K562 (cell line): Measurements from ENCODE around the gene RDH5. TPM values are rescaled to one million over a fixed set of nuclear protein-coding genes. Genes with fewer than 3 reads are reported as not detected.

Source experiments
- BCLAF1 ChIP-seq, 2 experiments: fragments of 450-650 bp in 1 of 2; IDR thresholded peaks; 2 replicates each; pipeline ENCODE4 v1.6.1; 2011 to 2017; ENCODE audit warnings: low read depth in 2 of 2, antibody characterized with exemption in 1 of 2, borderline replicate concordance in 1 of 2, low read length in 1 of 2, mild to moderate bottlenecking in 1 of 2, mixed read lengths in 1 of 2; ENCODE audit not compliant: control insufficient read depth in 1 of 2
- ELF2 ChIP-seq: fragments of 250-450 bp; sonication (Bioruptor Pico); IDR thresholded peaks from 2 replicates; pipeline ENCODE4 v1.5.0; 2021; ENCODE audit warnings: mild to moderate bottlenecking
- ELK3 ChIP-seq: fragments of 450-650 bp; formaldehyde crosslinking; IDR thresholded peaks from 2 replicates; pipeline ENCODE4 v1.4.0; 2020; ENCODE audit warnings: mild to moderate bottlenecking
- HMG20A ChIP-seq: fragments of 450-650 bp; formaldehyde crosslinking; conservative IDR thresholded peaks from 2 replicates; pipeline ENCODE4 v1.4.0; 2020; ENCODE audit warnings: mild to moderate bottlenecking, mixed read lengths
- JUNB ChIP-seq: fragments of 450-650 bp; formaldehyde crosslinking; conservative IDR thresholded peaks from 2 replicates; pipeline ENCODE4 v1.4.0; 2020; ENCODE audit warnings: mild to moderate bottlenecking
- MBD1 ChIP-seq: fragments of 250-450 bp; sonication (Bioruptor Pico); IDR thresholded peaks from 2 replicates; pipeline ENCODE4 v1.8.0; 2022; ENCODE audit warnings: inconsistent platforms
- MED1 ChIP-seq: sonication (generic); formaldehyde crosslinking; IDR thresholded peaks from 2 replicates; pipeline ENCODE4 v1.8.1; 2023; ENCODE audit warnings: missing genetic modification reagents, borderline replicate concordance
- MYC ChIP-seq, 2 experiments: fragments of 250-450 bp in 1 of 2; sonication (Bioruptor Pico) in 1 of 2; IDR thresholded peaks; 2 replicates each; pipeline versions ENCODE4 v1.5.1 to v1.6.1; 2012 to 2021; ENCODE audit warnings: low read depth in 2 of 2, borderline replicate concordance in 1 of 2, improper control_type of control experiment in 1 of 2, low read length in 1 of 2, mild to moderate bottlenecking in 1 of 2, moderate library complexity in 1 of 2
- REST ChIP-seq, 2 experiments: fragments of 450-650 bp; formaldehyde crosslinking in 1 of 2; IDR thresholded peaks; 2 replicates each; pipeline versions ENCODE4 v1.4.0 to v1.6.1; 2014 to 2020; ENCODE audit warnings: mild to moderate bottlenecking in 2 of 2, borderline replicate concordance in 1 of 2, low read depth in 1 of 2
- TARDBP ChIP-seq: fragments of 450-650 bp; IDR thresholded peaks from 2 replicates; pipeline ENCODE4 v1.6.1; 2016
- ZNF695 ChIP-seq: fragments of 450-650 bp; formaldehyde crosslinking; IDR thresholded peaks from 2 replicates; pipeline ENCODE4 v1.4.0; 2020; ENCODE audit warnings: mild to moderate bottlenecking, moderate library complexity
- polyA plus RNA-seq, 8 experiments: library from polyadenylated mRNA; depleted of rRNA in 4 of 8; stranded (reverse) in 5 of 8; unstranded in 3 of 8; fragments of >200 nt; fragmentation: Nextera tagmentation in 2 of 8; fragmentation: Illumina TruSeq in 1 of 8; extraction: Ambion mirVana in 2 of 8; extraction: Trizol in 1 of 8; gene quantifications; 2 replicates each; pipeline versions ENCODE4 v1.2.1 to v1.2.3, GENCODE V29; 2011 to 2014; ENCODE audit warnings: inconsistent platforms in 1 of 8, missing spikeins in 1 of 8
- total RNA-seq, 7 experiments: library from RNA; depleted of rRNA in 6 of 7; stranded (reverse); fragments of >200 nt in 6 of 7; fragmentation: Illumina TruSeq in 2 of 7; extraction: Trizol in 2 of 7; gene quantifications; 2 replicates each; pipeline versions ENCODE4 v1.2.1 to v1.2.3, GENCODE V29; 2011 to 2021; ENCODE audit warnings: low replicate concordance in 1 of 7

The RDH5 gene
- total and polyA plus RNA-seq, 9 of the 15 experiments (the other 6 are each of a cell fraction or from before 2014, with no cell fraction given) = 0.28 to 2.0 (median 1.1) TPM; not detected in 1

- TF ChIP-seq BCLAF1 (IDR thresholded peaks at IDR 0.05; ENCODE audit: borderline replicate concordance in 1 of 2, control insufficient read depth in 1 of 2, low read depth in 2 of 2, low read length in 1 of 2) (no peak), MYC (IDR thresholded peaks at IDR 0.05; ENCODE audit: low read depth, low read length) (peak; percentile 21; the same call in 1 of the 2 replicates), MYC (CRISPR knock-in tag; IDR thresholded peaks at IDR 0.05; ENCODE audit: borderline replicate concordance, low read depth) (no peak), REST (IDR thresholded peaks at IDR 0.05; ENCODE audit: borderline replicate concordance) (peak; percentile 89), REST (CRISPR knock-in tag; IDR thresholded peaks at IDR 0.05; ENCODE audit: low read depth) (0 out of 2 replicates have a peak, but pooled peaks have one; percentile 11), ZNF695 (CRISPR knock-in tag) (no peak), ELF2 (CRISPR knock-in tag) (0 out of 2 replicates have a peak, but pooled peaks have one; percentile 34), TARDBP (no peak), MBD1 (no peak), HMG20A (CRISPR knock-in tag) (no peak), MED1 (CRISPR knock-in tag) (no peak), ELK3 (no peak), JUNB (no peak)
These were observed 16.8 kb downstream of the RDH5 start (continued) for GRCh38 chr12:55736780-55737580.
